VCaP (cell line): ENCODE data around the gene GABRR2.

Experiments used
- H3K27ac ChIP-seq: fragments of 450-650 bp; 2 replicates; pipeline ENCODE4 v1.5.1; 2017
- CTCF ChIP-seq: fragments of 450-650 bp; conservative IDR thresholded peaks from 2 replicates; pipeline ENCODE4 v1.5.1; 2017; ENCODE audit warnings: mild to moderate bottlenecking, moderate library complexity

GABRR2 gene

GRCh38 chr6:89255417-89255816, 59.7 kb downstream of the GABRR2 start:
- H3K27ac ChIP-seq: no peak overlapping the region
- TF ChIP-seq CTCF: no peak

GRCh38 chr6:89254569-89254968, 60.5 kb downstream of the GABRR2 start:
- TF ChIP-seq CTCF: no peak
- no peak overlapping the region for H3K27ac ChIP-seq

GRCh38 chr6:89252907-89253306, 62.2 kb downstream of the GABRR2 start:
- TF ChIP-seq CTCF: no peak

GRCh38 chr6:89251976-89252375, 63.1 kb downstream of the GABRR2 start:
- TF ChIP-seq CTCF: no peak
- H3K27ac ChIP-seq: no peak overlapping the region

More at GRCh38 chr6:89252907-89253306, 62.2 kb downstream of the GABRR2 start:
- no peak overlapping the region for H3K27ac ChIP-seq

GRCh38 chr6:89251170-89251569, 63.9 kb downstream of the GABRR2 start:
- H3K27ac ChIP-seq: no peak overlapping the region
- TF ChIP-seq CTCF: no peak

- no peak for TF ChIP-seq CTCF
- H3K27ac ChIP-seq: no peak overlapping the region
Measured at GRCh38 chr6:89250239-89250638, 64.9 kb downstream of the GABRR2 start.

GRCh38 chr6:89244241-89244985, 70.7 kb downstream of the GABRR2 start:
- H3K27ac ChIP-seq: no peak overlapping the region
- TF ChIP-seq CTCF: no peak
